Measurements from ENCODE around the gene HADH. TPM values are rescaled to one million over a fixed set of nuclear protein-coding genes. Genes with fewer than 3 reads are reported as not detected.

HADH gene
- total and polyA plus RNA-seq, 11 donors: 60.6 to 382 (median 199) TPM

DNA sequence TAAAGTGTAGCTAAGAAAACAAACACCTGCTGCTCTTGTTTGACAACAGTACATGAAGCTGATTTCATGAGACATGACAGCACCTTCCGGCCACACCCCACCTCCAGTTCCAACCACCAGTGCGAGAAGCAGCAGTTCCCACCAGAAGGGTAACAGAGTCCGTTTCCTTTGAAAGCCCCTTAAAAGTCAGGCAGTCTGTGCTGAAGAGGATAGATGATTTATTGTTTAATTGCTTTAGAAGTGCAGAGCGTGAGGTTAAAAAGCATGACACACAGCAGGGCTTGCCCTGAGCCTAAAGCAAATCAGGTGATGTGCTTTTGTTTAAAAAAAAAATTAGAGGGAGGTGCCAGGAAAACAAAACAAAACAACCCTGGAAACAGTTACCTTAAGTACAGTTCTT, 82.6 kb downstream of the HADH start:
- DNase-seq (no peak), ATAC-seq (no peak)
- WGBS, 4 donors: 72 to 91% (median 82%) methylated on average over 4 of the region's 4 CpGs
- no peaks in the 10 kb centered on the region for H3K36me3 ChIP-seq
- H3K4me1 ChIP-seq: no peaks in the 10 kb centered on the region
- H3K27me3 ChIP-seq: peaks cover 0 to 3% (median 0%) of the 10 kb centered on the region in 9 donors
- H3K9me3 ChIP-seq: no peaks in the 10 kb centered on the region
- no peak overlapping the region for H3K4me3 ChIP-seq
- no peak overlapping the region for H3K27ac ChIP-seq
- intact Hi-C loops (cut with DNase I): no loop called here
- TF ChIP-seq POLR2A (IDR thresholded peaks at IDR 0.05): no peak
- TF ChIP-seq, protein P1, sequence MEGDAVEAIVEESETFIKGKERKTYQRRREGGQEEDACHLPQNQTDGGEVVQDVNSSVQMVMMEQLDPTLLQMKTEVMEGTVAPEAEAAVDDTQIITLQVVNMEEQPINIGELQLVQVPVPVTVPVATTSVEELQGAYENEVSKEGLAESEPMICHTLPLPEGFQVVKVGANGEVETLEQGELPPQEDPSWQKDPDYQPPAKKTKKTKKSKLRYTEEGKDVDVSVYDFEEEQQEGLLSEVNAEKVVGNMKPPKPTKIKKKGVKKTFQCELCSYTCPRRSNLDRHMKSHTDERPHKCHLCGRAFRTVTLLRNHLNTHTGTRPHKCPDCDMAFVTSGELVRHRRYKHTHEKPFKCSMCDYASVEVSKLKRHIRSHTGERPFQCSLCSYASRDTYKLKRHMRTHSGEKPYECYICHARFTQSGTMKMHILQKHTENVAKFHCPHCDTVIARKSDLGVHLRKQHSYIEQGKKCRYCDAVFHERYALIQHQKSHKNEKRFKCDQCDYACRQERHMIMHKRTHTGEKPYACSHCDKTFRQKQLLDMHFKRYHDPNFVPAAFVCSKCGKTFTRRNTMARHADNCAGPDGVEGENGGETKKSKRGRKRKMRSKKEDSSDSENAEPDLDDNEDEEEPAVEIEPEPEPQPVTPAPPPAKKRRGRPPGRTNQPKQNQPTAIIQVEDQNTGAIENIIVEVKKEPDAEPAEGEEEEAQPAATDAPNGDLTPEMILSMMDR (IDR thresholded peaks at IDR 0.05): no peak

DNA sequence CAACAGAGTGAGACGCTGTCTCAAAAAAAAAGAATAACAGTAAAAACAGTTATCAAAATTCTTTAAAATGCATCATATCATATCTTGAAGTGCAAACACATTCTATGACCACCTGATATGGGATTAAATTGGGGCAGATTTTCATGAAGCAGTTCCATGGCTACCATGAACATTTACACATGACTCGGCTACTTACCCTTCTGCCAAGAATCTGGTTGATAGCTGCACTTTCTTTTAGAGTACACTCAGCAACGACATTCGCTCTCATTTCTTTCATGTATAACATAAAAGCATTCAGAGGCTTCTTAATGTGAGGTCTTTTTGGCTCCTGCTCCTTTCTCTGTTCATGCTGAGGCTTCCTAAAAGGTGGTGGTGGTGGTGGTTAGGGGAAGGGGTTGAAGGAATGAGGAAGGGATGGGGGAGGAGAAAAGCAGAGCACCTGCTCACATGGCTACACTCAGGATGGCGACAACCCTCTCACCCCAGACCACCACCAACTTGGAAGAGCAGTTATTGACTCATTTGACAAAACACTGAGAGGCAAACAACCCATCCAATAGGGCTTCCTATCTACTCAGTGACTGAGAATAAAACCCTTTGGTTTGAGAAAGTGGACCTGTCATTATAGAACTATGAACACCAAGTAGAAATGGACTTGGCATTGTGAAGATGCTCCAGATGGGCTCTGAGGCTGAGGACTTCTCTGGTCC, 88.5 kb downstream of the HADH start:
- H3K4me3 ChIP-seq: no peak overlapping the region
- WGBS, 4 donors: 65 to 91% (median 66%) methylated on average over 5 of the region's 5 CpGs
- intact Hi-C loops (cut with DNase I): no loop called here
- no peaks in the 10 kb centered on the region for H3K36me3 ChIP-seq
- H3K9me3 ChIP-seq: no peaks in the 10 kb centered on the region
- ATAC-seq (no peak), DNase-seq (no peak)
- no peak overlapping the region for H3K27ac ChIP-seq
- TF ChIP-seq, protein P1 (IDR thresholded peaks at IDR 0.05): no peak
- no peak for TF ChIP-seq POLR2A (IDR thresholded peaks at IDR 0.05)
- H3K27me3 ChIP-seq: peaks cover 0 to 2% (median 0%) of the 10 kb centered on the region in 9 donors
- H3K4me1 ChIP-seq: no peaks in the 10 kb centered on the region

DNA sequence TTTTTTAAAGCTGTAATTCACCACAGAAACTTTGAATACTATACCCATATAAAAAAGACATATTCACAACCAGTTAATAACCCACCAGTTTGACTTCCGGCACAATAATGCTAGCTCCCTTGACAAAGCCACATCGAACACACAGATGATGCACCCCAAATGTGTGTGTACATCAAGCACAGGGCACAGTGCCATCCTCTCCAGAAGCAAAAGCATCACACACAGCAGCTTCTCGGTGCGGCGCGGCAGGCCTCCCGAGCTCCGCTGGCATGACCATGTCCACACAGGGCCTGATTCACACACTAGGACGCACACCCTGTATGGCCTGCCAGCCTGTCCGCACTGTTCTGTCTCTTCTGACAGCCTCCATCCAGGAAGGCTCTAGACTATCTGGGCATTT, 91.1 kb downstream of the HADH start:
- Histone ChIP-seq H3K4me3 (no peak overlapping the region), H3K27ac (no peak overlapping the region), H3K27me3 (peaks cover 0 to 2% (median 0%) of the 10 kb centered on the region in 9 donors), H3K36me3 (no peaks in the 10 kb centered on the region), H3K9me3 (no peaks in the 10 kb centered on the region), H3K4me1 (no peaks in the 10 kb centered on the region)
- DNase-seq (no peak), ATAC-seq (no peak)
- 94 to 96% (median 95%) methylated on average over 10 of the region's 10 CpGs for WGBS, 4 donors
- intact Hi-C loops (cut with DNase I): no loop called here
- TF ChIP-seq POLR2A (IDR thresholded peaks at IDR 0.05): no peak
- TF ChIP-seq, protein P1 (IDR thresholded peaks at IDR 0.05): no peak

DNA sequence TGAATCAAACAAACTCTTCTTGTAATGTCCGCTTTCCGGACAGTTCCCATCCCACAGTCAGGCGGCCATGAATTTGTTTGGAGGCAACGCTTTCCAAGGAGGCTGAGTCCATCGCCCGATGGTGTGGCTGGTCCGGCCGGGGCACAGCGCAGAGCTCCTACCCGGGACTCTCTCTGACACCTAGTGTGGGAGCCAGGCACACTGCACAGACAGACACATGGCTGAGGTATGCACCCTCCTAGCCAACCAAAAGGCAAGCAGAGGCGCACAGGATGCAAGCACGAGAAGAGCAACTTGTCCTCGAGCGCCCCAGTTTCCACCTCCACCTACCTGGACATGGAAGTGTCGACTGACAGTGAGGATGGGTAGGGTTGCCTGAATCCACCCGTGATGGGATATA, 91.6 kb downstream of the HADH start:
- Histone ChIP-seq H3K4me3 (no peak overlapping the region), H3K36me3 (no peaks in the 10 kb centered on the region), H3K9me3 (no peaks in the 10 kb centered on the region), H3K27me3 (peaks cover 0 to 2% (median 0%) of the 10 kb centered on the region in 9 donors), H3K27ac (no peak overlapping the region), H3K4me1 (no peaks in the 10 kb centered on the region)
- no peak for DNase-seq
- intact Hi-C loops (cut with DNase I): no loop called here
- no peak for TF ChIP-seq POLR2A (IDR thresholded peaks at IDR 0.05)
- TF ChIP-seq, protein P1 (IDR thresholded peaks at IDR 0.05): no peak
- no peak for ATAC-seq
- 88 to 94% (median 90%) methylated on average over 16 of the region's 16 CpGs for WGBS, 4 donors

Other genes with a start within 250 kb of the HADH start
- gene SGMS2, start 165.0 kb upstream of the HADH start, total RNA-seq: 100 to 1,000 TPM in 1 of 9 donors, 10 to 100 TPM in 8; 19.2 to 117 (median 29.8) TPM
- 10 to 100 TPM in 1 of 2 donors, 1 to 10 TPM in 1; 2.6 to 55.7 TPM for gene SGMS2, start 165.0 kb upstream of the HADH start, polyA plus RNA-seq
- 10 to 100 TPM in 1 of 9 donors, 1 to 10 TPM in 8; 5.5 to 11.8 (median 6.9) TPM for gene CYP2U1, start 58.3 kb upstream of the HADH start, total RNA-seq
- 1 to 10 TPM; 3.7 to 5.8 TPM for gene CYP2U1, start 58.3 kb upstream of the HADH start, polyA plus RNA-seq
- gene LEF1, start 179.0 kb downstream of the HADH start, total RNA-seq: 1 to 10 TPM in 5 of 9 donors, under 1 TPM in 3, not detected in 1; 0.16 to 3.0 (median 1.9) TPM
- gene LEF1, start 179.0 kb downstream of the HADH start, polyA plus RNA-seq: under 1 TPM; 0.08 to 0.57 TPM

Data from heart left ventricle (tissue), 16 donors.